Measurements from ENCODE around the gene ZSWIM8. TPM values are rescaled to one million over a fixed set of nuclear protein-coding genes. Genes with fewer than 3 reads are reported as not detected.

ZSWIM8 gene
- total RNA-seq, 1 donor from 2014 or later: 102 TPM

- Mint-ChIP-seq H3K27ac (ENCODE audit: unreplicated experiment) (no peak overlapping the region), H3K4me3 (ENCODE audit: unreplicated experiment) (no peak overlapping the region), H3K27me3 (ENCODE audit: low read depth) (no peaks in the 10 kb centered on the region), H3K9me3 (ENCODE audit: low read depth) (no peaks in the 10 kb centered on the region), H3K4me1 (ENCODE audit: low read depth) (peaks cover 2% of the 10 kb centered on the region), H3K36me3 (ENCODE audit: low read depth) (peaks cover 43% of the 10 kb centered on the region)
- no peak for DNase-seq (ENCODE audit: low spot score)
- no peak for TF ChIP-seq CTCF (IDR thresholded peaks at IDR 0.05)
Measured at GRCh38 chr10:73758704-73759511, 26.5 kb upstream of the ZSWIM8 start.

- no peak for TF ChIP-seq CTCF (IDR thresholded peaks at IDR 0.05)
Measured at GRCh38 chr10:73759512-73760115, 25.8 kb upstream of the ZSWIM8 start.

GRCh38 chr10:73761781-73762180 lies 23.6 kb upstream of the ZSWIM8 start:
- no peak for DNase-seq (ENCODE audit: low spot score)

More at GRCh38 chr10:73759512-73760115, 25.8 kb upstream of the ZSWIM8 start:
- Mint-ChIP-seq H3K36me3 (ENCODE audit: low read depth) (peaks cover 41% of the 10 kb centered on the region), H3K27me3 (ENCODE audit: low read depth) (no peaks in the 10 kb centered on the region), H3K4me1 (ENCODE audit: low read depth) (peaks cover 2% of the 10 kb centered on the region), H3K4me3 (ENCODE audit: unreplicated experiment) (no peak overlapping the region), H3K27ac (ENCODE audit: unreplicated experiment) (no peak overlapping the region), H3K9me3 (ENCODE audit: low read depth) (no peaks in the 10 kb centered on the region)
- DNase-seq (ENCODE audit: low spot score): no peak

GRCh38 chr10:73762915-73763314 lies 22.5 kb upstream of the ZSWIM8 start:
- Mint-ChIP-seq H3K27ac (ENCODE audit: unreplicated experiment) (peak overlapping the region; percentile 23), H3K4me1 (ENCODE audit: low read depth) (peaks cover 2% of the 10 kb centered on the region), H3K36me3 (ENCODE audit: low read depth) (peaks cover 62% of the 10 kb centered on the region), H3K9me3 (ENCODE audit: low read depth) (no peaks in the 10 kb centered on the region), H3K4me3 (ENCODE audit: unreplicated experiment) (no peak overlapping the region), H3K27me3 (ENCODE audit: low read depth) (no peaks in the 10 kb centered on the region)
- DNase-seq (ENCODE audit: low spot score): no peak
- TF ChIP-seq CTCF (IDR thresholded peaks at IDR 0.05): no peak

More at GRCh38 chr10:73761781-73762180, 23.6 kb upstream of the ZSWIM8 start:
- no peak for TF ChIP-seq CTCF (IDR thresholded peaks at IDR 0.05)
- Mint-ChIP-seq H3K4me1 (ENCODE audit: low read depth) (peaks cover 2% of the 10 kb centered on the region), H3K36me3 (ENCODE audit: low read depth) (peaks cover 59% of the 10 kb centered on the region), H3K9me3 (ENCODE audit: low read depth) (no peaks in the 10 kb centered on the region), H3K4me3 (ENCODE audit: unreplicated experiment) (no peak overlapping the region), H3K27me3 (ENCODE audit: low read depth) (no peaks in the 10 kb centered on the region), H3K27ac (ENCODE audit: unreplicated experiment) (no peak overlapping the region)

GRCh38 chr10:73763343-73763742 lies 22.1 kb upstream of the ZSWIM8 start:
- Mint-ChIP-seq H3K4me3 (ENCODE audit: unreplicated experiment) (no peak overlapping the region), H3K36me3 (ENCODE audit: low read depth) (peaks cover 63% of the 10 kb centered on the region)
- TF ChIP-seq CTCF (IDR thresholded peaks at IDR 0.05): no peak

More at GRCh38 chr10:73763343-73763742, 22.1 kb upstream of the ZSWIM8 start:
- DNase-seq (ENCODE audit: low spot score): no peak
- H3K27me3 Mint-ChIP-seq (ENCODE audit: low read depth): no peaks in the 10 kb centered on the region
- peaks cover 2% of the 10 kb centered on the region for H3K4me1 Mint-ChIP-seq (ENCODE audit: low read depth)
- no peaks in the 10 kb centered on the region for H3K9me3 Mint-ChIP-seq (ENCODE audit: low read depth)
- no peak overlapping the region for H3K27ac Mint-ChIP-seq (ENCODE audit: unreplicated experiment)

All from chondrocyte (in vitro differentiated cells).